GM12875 (cell line): Measurements from ENCODE around the gene OR1M1.

ENCODE experiments used
- H3K4me3 ChIP-seq: one replicate; pipeline ENCODE4 v1.5.1; 2011; ENCODE audit warnings: low read depth, low read length, control low read depth
- TF ChIP-seq, protein P1 (sequence below): IDR thresholded peaks from 2 replicates; pipeline ENCODE4 v1.5.1; 2011; ENCODE audit warnings: low read depth, mild to moderate bottlenecking, control low read depth, inconsistent platforms, low read length, moderate library complexity, borderline replicate concordance; ENCODE audit not compliant: insufficient read depth

OR1M1 gene

DNA sequence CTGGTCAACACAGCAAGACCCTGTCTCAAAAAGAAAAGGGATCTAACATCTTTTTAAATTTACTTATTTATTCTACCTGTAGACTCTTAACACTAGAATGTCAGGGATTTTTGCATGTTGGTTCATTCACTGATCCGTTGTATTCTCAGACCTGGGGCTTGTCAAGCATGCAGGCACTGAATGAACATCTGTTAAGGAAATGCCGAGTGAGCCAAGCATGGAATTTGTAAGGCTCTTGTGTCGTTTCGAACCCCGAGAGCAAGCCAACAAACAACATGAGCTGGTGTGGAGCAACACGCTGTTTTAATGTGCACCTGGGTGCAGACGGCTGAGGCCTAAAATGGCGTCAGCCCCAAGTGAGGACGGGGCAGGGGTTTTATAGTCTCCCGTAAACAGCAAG is 10.0 kb upstream of the OR1M1 start:
- TF ChIP-seq, protein P1, sequence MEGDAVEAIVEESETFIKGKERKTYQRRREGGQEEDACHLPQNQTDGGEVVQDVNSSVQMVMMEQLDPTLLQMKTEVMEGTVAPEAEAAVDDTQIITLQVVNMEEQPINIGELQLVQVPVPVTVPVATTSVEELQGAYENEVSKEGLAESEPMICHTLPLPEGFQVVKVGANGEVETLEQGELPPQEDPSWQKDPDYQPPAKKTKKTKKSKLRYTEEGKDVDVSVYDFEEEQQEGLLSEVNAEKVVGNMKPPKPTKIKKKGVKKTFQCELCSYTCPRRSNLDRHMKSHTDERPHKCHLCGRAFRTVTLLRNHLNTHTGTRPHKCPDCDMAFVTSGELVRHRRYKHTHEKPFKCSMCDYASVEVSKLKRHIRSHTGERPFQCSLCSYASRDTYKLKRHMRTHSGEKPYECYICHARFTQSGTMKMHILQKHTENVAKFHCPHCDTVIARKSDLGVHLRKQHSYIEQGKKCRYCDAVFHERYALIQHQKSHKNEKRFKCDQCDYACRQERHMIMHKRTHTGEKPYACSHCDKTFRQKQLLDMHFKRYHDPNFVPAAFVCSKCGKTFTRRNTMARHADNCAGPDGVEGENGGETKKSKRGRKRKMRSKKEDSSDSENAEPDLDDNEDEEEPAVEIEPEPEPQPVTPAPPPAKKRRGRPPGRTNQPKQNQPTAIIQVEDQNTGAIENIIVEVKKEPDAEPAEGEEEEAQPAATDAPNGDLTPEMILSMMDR, result no peak
- no peak overlapping the region for H3K4me3 ChIP-seq

DNA sequence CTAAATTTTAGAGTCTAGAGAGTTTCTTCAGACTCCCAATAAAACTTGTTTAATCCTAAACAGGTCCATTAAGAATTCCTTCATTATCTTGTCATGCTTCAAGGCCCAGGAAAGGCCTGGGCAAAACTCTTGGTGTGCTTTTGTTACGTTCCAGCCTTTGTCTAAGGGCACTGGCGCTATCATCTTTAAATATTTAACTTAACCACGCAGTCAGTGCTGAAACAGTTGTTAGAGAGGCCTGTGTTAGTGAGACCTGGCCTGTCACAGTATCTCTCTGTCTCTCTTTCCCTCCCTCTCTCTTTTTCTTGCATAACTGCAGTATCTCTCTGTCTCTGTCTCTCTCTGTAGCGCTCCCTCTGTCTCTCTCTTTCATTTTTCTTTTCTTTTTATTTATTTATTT is 8.2 kb upstream of the OR1M1 start:
- TF ChIP-seq, protein P1, result no peak
- no peak overlapping the region for H3K4me3 ChIP-seq

DNA sequence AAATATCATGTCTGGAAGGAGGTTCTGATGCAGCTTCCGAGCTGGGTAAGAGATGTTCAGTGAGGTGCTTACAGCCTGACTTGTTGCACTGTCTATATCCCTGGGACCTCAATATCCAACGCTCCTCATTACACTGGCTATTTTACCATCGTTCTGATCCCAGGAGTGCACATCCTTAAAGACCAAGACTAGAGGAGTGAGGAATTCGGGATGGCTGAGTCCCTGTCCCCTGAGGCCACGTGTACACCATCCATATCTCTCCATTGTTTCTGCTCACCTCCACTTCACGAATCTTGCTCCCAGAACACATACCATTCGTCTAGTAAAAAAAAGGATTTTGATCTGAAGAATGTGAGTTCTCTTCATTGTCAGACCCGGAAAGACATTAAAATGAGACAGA is 20.5 kb downstream of the OR1M1 start, which contains the start of gene OR7G2:
OR7G2 (minus strand) TSS at position 101 of the 400 bp plus-strand sequence. CDS start 4,232 bp downstream, outside the sequence.
- H3K4me3 ChIP-seq, result no peak within 1 kb of the TSS
- TF ChIP-seq, protein P1, result no peak

DNA sequence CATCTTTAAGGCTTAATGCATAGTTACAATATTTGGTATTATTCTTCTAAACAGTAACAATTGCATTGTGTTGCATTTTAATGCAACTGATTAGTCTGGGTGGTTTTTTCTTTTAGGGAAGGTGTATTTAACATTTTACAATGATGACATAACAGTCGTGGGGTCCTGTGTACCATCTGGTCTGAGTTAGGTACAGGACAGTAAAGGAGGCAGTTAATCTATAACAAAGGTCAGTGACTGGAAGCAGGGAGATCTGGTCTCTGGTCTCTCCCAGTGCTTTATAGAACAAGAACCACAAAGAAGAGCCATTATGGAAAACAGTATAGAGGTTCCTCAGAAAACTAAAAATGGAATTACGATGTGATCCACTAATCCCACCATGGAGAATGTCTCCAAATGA is 23.1 kb downstream of the OR1M1 start:
- TF ChIP-seq, protein P1, result no peak
- H3K4me3 ChIP-seq, result no peak overlapping the region

DNA sequence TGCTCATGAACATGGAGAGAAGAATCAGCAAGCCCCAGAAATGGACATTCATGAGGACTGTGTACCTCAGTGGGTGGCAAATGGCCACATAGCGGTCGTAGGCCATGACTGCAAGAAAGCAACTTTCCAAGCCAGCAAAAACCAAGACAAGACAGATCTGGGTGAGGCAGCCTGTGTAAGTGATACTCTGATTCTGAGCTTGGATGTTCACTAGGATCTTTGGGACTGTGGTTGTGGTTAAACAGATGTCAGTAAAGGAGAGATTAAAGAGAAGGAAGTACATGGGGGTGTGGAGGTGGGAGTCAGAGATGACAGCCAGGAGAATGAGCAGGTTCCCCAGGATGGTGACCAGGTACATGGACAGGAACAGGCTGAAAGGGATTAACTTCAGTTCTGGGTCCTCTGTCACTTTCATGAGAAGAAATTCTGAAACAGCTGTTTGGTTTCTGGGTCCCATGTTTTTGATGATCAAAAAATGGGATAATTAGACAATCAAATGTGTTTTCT is 28.5 kb downstream of the OR1M1 start, which contains the start of gene OR7G1:
OR7G1 (minus strand) TSS at position 457 of the 507 bp plus-strand sequence; CDS start at position 457, 0 bp downstream.
- TF ChIP-seq, protein P1, result no peak
- H3K4me3 ChIP-seq, result no peak within 1 kb of the TSS

DNA sequence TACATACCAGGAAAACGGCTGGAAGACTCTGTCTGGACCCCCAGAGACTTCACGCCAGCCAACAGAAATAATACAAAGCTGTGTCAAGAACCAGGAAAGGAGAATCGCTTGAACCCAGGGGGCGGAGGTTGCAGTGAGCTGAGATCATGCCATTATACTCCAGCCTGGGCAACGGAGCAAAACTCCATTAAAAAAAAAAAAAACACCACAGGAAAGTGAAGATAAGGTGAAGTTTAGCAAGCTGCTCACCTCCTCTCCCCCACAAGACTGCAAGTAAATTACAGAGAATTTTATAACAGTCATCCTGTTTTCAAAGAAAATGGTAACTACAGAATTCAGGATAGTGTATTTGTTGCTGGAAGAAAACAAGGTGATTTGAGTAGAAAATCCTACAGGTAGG is 29.7 kb downstream of the OR1M1 start:
- H3K4me3 ChIP-seq, result no peak overlapping the region
- TF ChIP-seq, protein P1, result no peak

DNA sequence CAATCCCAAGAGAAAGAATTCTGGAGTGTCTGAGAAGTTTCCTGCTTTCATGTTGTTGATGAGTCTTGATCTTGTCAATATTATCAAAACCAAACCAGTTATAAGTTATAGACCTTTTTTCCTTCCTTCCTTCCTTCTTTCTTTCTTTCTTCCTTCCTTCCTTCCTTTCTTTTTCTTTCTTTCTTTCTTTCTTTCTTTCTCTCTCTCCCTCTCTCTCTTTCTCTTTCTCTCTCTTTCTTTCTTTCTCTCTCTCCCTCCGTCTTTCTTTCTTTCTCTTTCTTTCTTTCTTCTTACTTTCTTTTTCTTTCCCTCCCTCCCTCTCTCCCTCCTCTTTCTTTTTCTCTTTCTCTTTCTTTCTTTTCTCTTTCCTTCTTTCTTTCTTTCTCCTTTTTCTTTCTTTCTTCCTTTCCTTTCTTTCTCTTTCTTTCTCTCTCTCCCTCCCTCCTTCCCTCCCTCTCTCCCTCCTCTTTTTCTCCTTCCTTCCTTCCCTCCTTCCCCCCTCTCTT is 40.1 kb downstream of the OR1M1 start, which contains the start of gene OR7G3:
OR7G3 (minus strand) TSS at position 51 of the 506 bp plus-strand sequence; CDS start at position 51, 0 bp downstream.
- no peak within 1 kb of the TSS for H3K4me3 ChIP-seq
- TF ChIP-seq, protein P1, result no peak
